ENCODE data around the gene ABTB2. TPM values are rescaled to one million over a fixed set of nuclear protein-coding genes. Genes with fewer than 3 reads are reported as not detected.
A peak's percentile ranks its signal among the peaks of the same experiment; 100 is the strongest.

Gene ABTB2
- total RNA-seq, 6 experiments from 2014 or later: 6.0 to 14.9 (median 10.0) TPM

DNA sequence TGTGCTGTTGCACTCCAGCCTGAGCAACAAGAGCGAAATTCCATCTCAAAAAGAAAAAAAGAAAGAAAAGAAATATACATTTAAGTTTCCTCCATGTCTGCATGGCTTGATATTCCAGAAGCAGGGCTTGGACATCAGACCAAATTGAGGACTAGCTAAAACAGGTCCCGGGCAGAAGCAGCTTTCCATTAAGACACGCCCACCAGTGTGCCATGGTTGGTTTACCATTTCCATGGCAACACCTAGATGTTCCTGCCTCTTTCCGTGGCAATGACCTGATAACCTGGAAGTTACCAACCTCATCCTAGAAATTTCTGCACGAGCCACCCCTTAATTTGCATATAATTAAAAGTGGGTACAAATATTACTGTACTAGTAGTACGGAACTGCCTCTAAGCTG is 141.1 kb downstream of the ABTB2 start:
- 65% methylated on average over 4 of the region's 6 CpGs for WGBS (ENCODE audit: insufficient coverage, low coverage, low lambda C conversion rate, missing lambda C conversion rate)
- Histone ChIP-seq H3K4me3 (no peak overlapping the region), H3K27me3 (no peaks in the 10 kb centered on the region), H3K4me1 (peaks cover 0 to 38% (median 4%) of the 10 kb centered on the region in 4 donors), H3K36me3 (no peaks in the 10 kb centered on the region), H3K27ac (no peak overlapping the region), H3K9me3 (no peaks in the 10 kb centered on the region)
- DNase-seq (no peak), ATAC-seq (no peak)
- TF ChIP-seq, protein P1, sequence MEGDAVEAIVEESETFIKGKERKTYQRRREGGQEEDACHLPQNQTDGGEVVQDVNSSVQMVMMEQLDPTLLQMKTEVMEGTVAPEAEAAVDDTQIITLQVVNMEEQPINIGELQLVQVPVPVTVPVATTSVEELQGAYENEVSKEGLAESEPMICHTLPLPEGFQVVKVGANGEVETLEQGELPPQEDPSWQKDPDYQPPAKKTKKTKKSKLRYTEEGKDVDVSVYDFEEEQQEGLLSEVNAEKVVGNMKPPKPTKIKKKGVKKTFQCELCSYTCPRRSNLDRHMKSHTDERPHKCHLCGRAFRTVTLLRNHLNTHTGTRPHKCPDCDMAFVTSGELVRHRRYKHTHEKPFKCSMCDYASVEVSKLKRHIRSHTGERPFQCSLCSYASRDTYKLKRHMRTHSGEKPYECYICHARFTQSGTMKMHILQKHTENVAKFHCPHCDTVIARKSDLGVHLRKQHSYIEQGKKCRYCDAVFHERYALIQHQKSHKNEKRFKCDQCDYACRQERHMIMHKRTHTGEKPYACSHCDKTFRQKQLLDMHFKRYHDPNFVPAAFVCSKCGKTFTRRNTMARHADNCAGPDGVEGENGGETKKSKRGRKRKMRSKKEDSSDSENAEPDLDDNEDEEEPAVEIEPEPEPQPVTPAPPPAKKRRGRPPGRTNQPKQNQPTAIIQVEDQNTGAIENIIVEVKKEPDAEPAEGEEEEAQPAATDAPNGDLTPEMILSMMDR (IDR thresholded peaks at IDR 0.05): no peak
- no peak for TF ChIP-seq POLR2A (IDR thresholded peaks at IDR 0.05)
- intact Hi-C loops (cut with DNase I): no loop called here

DNA sequence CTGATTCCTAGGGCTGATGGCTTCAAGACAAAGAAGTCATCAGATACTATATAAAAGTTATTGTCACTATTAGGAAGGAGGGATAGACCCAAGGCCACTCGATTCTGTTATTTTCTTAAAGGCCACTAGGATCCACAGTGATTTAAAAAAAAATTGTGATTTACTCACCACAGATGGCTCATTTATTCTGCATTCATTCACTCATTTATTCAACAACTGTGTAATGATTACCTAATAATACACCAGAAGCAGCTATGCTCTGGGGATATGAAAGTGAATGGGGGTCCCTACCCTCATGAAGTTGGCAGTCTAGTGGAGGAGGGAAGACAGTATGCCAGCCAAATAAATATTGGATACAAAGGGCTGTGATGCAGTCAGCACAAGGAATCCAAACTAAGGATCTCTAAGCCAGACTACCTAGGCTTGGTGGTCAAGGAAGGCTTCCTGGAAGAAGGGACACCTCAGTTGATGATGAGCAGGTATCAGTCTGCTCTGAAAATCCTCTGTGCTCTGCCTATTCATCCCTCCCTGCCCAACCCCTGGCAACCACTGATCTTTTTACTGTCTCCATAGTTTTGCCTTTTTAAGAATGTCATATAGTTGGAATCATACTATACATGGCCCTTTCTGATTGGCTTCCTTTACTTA is 141.9 kb downstream of the ABTB2 start:
- Histone ChIP-seq H3K36me3 (no peaks in the 10 kb centered on the region), H3K27me3 (no peaks in the 10 kb centered on the region), H3K9me3 (no peaks in the 10 kb centered on the region), H3K4me1 (peaks cover 0 to 38% (median 4%) of the 10 kb centered on the region in 4 donors), H3K4me3 (no peak overlapping the region), H3K27ac (no peak overlapping the region)
- DNase-seq (no peak), ATAC-seq (no peak)
- intact Hi-C loops (cut with DNase I): no loop called here
- 93% methylated on average over 1 of the region's 1 CpG for WGBS (ENCODE audit: insufficient coverage, low coverage, low lambda C conversion rate, missing lambda C conversion rate)
- TF ChIP-seq, protein P1 (IDR thresholded peaks at IDR 0.05): no peak
- no peak for TF ChIP-seq POLR2A (IDR thresholded peaks at IDR 0.05)

DNA sequence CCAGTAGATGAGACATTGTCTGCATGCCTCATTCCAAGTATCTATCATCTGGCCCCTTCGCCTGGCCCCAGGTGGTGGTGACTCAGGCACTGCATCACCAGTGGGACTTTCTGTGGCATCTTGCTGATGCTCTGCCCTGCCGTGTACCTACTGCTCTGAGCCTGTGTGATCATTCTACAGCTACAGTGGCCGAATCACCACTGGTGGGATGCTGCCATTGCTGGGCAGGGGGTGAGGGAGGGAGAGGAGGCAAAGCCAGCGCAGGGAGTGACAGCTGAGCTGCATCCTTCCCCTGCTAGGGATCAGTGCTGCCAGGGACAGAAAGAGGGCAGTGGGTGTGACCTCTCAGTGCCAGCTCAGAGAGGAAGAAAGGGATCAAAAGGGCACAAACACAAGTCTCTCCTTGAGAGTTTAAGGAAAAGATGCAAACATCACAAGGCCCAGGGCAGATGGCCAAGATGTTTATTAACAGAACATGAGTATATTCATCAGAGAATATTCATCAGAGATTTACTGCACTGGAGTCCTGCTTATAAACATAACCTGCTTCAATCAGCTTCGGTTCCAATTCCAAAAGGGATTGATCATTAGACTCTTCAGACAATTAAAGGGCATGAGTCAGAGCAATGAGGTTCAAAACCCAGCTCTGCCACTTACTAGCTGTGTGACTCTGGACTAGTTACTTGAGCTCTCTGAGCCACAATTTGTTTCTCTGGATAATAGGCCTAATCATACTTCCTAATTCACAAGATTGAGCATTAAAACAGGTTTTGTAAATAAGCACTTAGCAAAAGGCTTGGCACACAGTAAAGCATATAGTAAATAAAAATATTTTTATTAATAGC is 142.6 kb downstream of the ABTB2 start:
- peaks cover 0 to 38% (median 4%) of the 10 kb centered on the region in 4 donors for H3K4me1 ChIP-seq
- H3K27me3 ChIP-seq: no peaks in the 10 kb centered on the region
- ATAC-seq (peak in 1 of 4 donors; percentile 43), DNase-seq (peak in 1 of 3 donors; percentile 42)
- no peaks in the 10 kb centered on the region for H3K36me3 ChIP-seq
- H3K4me3 ChIP-seq: no peak overlapping the region
- intact Hi-C loops (cut with DNase I): no loop called here
- peak overlapping the region in 2 of 3 donors; percentile 33 to 62 for H3K27ac ChIP-seq
- TF ChIP-seq POLR2A (IDR thresholded peaks at IDR 0.05): no peak
- TF ChIP-seq, protein P1 (IDR thresholded peaks at IDR 0.05): no peak
- no peaks in the 10 kb centered on the region for H3K9me3 ChIP-seq
- WGBS (ENCODE audit: insufficient coverage, low coverage, low lambda C conversion rate, missing lambda C conversion rate): 81% methylated on average over 3 of the region's 5 CpGs

DNA sequence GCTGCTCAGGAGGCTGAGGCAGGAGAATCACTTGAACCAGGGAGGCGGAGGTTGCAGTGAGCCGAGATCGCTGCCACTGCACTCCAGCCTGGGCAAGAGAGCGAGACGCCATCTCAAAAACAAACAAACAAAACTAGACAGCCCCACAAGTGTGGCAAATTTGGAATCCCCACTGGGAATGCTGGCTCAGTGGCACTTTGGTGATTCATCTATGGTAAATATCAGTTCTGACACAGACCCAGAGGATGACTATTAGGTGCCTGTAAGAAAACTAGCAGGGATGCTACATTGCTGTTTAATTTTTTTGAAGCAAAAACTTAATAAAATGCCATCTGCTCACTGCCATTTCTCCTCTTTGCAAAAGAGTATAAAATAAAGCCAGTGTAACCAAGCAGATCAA is 144.4 kb downstream of the ABTB2 start:
- TF ChIP-seq POLR2A (IDR thresholded peaks at IDR 0.05): no peak
- TF ChIP-seq, protein P1 (IDR thresholded peaks at IDR 0.05): no peak
- DNase-seq (no peak), ATAC-seq (peak; percentile 17 to 80 (median 50))
- no peaks in the 10 kb centered on the region for H3K27me3 ChIP-seq
- intact Hi-C loops (cut with DNase I): no loop called here
- H3K4me3 ChIP-seq: no peak overlapping the region
- H3K4me1 ChIP-seq: peaks cover 0 to 29% (median 4%) of the 10 kb centered on the region in 4 donors
- peak overlapping the region; percentile 28 to 81 (median 60) for H3K27ac ChIP-seq
- H3K36me3 ChIP-seq: no peaks in the 10 kb centered on the region
- H3K9me3 ChIP-seq: no peaks in the 10 kb centered on the region
- 22% methylated on average over 5 of the region's 5 CpGs for WGBS (ENCODE audit: insufficient coverage, low coverage, low lambda C conversion rate, missing lambda C conversion rate)

Data from right lobe of liver (tissue), 6 donors.